Measurements from ENCODE around the gene AKNA.

The AKNA gene

GRCh38 chr9:114387680-114388356, at the start of gene AKNA:
AKNA (minus strand) TSS chr9:114387982; CDS start chr9:114381333, 6,649 bp downstream.
- peak; percentile 87 for DNase-seq (ENCODE audit: low read depth)
- TF ChIP-seq CTCF (IDR thresholded peaks at IDR 0.05; ENCODE audit: insufficient read depth, low read depth, low read length, missing control alignments) = no peak
- H3K4me3 ChIP-seq (ENCODE audit: low read depth, low read length) = peak within 1 kb of the TSS; percentile 93

GRCh38 chr9:114437401-114437893, 49.7 kb upstream of the AKNA start:
- no peak for TF ChIP-seq CTCF (IDR thresholded peaks at IDR 0.05; ENCODE audit: insufficient read depth, low read depth, low read length, missing control alignments)
- H3K4me3 ChIP-seq (ENCODE audit: low read depth, low read length) = no peak overlapping the region
- DNase-seq (ENCODE audit: low read depth) = no peak

GRCh38 chr9:114434878-114435311, 47.1 kb upstream of the AKNA start:
- DNase-seq (ENCODE audit: low read depth) = peak; percentile 30
- peak; percentile 32 for TF ChIP-seq CTCF (IDR thresholded peaks at IDR 0.05; ENCODE audit: insufficient read depth, low read depth, low read length, missing control alignments)
- no peak overlapping the region for H3K4me3 ChIP-seq (ENCODE audit: low read depth, low read length)

- no peak for TF ChIP-seq CTCF (IDR thresholded peaks at IDR 0.05; ENCODE audit: insufficient read depth, low read depth, low read length, missing control alignments)
- DNase-seq (ENCODE audit: low read depth) = peak; percentile 27
- no peak overlapping the region for H3K4me3 ChIP-seq (ENCODE audit: low read depth, low read length)
Measured at GRCh38 chr9:114433720-114434255, 46.0 kb upstream of the AKNA start.

- no peak for TF ChIP-seq CTCF (IDR thresholded peaks at IDR 0.05; ENCODE audit: insufficient read depth, low read depth, low read length, missing control alignments)
- H3K4me3 ChIP-seq (ENCODE audit: low read depth, low read length) = no peak overlapping the region
- DNase-seq (ENCODE audit: low read depth) = no peak
Measured at GRCh38 chr9:114433086-114433485, 45.3 kb upstream of the AKNA start.

GRCh38 chr9:114432323-114433067, 44.7 kb upstream of the AKNA start:
- no peak for DNase-seq (ENCODE audit: low read depth)
- TF ChIP-seq CTCF (IDR thresholded peaks at IDR 0.05; ENCODE audit: insufficient read depth, low read depth, low read length, missing control alignments) = no peak
- H3K4me3 ChIP-seq (ENCODE audit: low read depth, low read length) = no peak overlapping the region

Data from GM12865 (cell line).